Keratinocyte (primary cell): Measurements from ENCODE around the gene DNAJB6.

Source experiments
- CTCF ChIP-seq, 3 experiments: IDR thresholded peaks in 1 of 3; conservative IDR thresholded peaks in 1 of 3; optimal IDR thresholded peaks in 1 of 3; 2 replicates in 2 of 3; 3 replicates in 1 of 3; pipeline versions ENCODE3 to v1.5.1; 2011; ENCODE audit warnings: low read length in 3 of 3, mild to moderate bottlenecking in 3 of 3, moderate library complexity in 2 of 3, control low read depth in 1 of 3, inconsistent platforms in 1 of 3; ENCODE audit not compliant: insufficient read depth in 2 of 3; ENCODE audit errors: extremely low read depth in 1 of 3
- EZH2 ChIP-seq: IDR thresholded peaks from one replicate; pipeline ENCODE4 v1.6.1; 2012; ENCODE audit warnings: inconsistent platforms, mild to moderate bottlenecking, low read length, moderate library complexity

- TF ChIP-seq EZH2 (no peak), CTCF (optimal IDR thresholded peaks at IDR 0.05 in 1 of 3, IDR thresholded peaks at IDR 0.05 in 1 of 3, conservative IDR thresholded peaks at IDR 0.05 in 1 of 3; ENCODE audit: extremely low read depth in 1 of 3, insufficient read depth in 2 of 3, low read length in 3 of 3) (no peak)
Measured at GRCh38 chr7:157457355-157458253, 120.8 kb downstream of the DNAJB6 start.
